GM19397 (cell line): ENCODE measurements around the gene PRM3.

Experiments
- ATAC-seq: cut with Tn5 transposase; IDR thresholded peaks from one replicate; pipeline ENCODE4 v1.9.1; 2021; ENCODE audit warnings: mild to moderate bottlenecking, moderate library complexity; ENCODE audit not compliant: unreplicated experiment

The PRM3 gene

DNA sequence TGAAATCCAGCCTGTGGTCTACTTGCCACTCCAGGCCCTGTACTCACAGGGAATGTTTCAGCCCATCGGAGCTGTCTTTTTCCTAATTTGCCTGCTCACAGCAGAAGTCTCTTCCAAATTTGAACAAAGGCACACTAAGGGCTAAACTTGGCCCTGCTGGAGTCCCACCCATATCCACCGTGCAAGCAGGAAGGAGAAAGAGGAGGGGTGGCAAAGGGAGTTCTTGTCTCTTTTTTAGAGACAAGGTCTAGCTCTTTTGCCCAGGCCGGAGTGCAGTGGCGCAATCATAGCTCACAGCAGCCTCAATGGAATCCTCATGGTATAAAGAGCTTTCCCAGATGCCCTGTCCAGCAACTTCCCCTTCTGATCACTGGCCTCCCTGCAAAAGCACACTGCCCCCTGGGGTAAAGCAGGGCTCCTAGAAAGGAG is 10.4 kb upstream of the PRM3 start:
- ATAC-seq = no peak

DNA sequence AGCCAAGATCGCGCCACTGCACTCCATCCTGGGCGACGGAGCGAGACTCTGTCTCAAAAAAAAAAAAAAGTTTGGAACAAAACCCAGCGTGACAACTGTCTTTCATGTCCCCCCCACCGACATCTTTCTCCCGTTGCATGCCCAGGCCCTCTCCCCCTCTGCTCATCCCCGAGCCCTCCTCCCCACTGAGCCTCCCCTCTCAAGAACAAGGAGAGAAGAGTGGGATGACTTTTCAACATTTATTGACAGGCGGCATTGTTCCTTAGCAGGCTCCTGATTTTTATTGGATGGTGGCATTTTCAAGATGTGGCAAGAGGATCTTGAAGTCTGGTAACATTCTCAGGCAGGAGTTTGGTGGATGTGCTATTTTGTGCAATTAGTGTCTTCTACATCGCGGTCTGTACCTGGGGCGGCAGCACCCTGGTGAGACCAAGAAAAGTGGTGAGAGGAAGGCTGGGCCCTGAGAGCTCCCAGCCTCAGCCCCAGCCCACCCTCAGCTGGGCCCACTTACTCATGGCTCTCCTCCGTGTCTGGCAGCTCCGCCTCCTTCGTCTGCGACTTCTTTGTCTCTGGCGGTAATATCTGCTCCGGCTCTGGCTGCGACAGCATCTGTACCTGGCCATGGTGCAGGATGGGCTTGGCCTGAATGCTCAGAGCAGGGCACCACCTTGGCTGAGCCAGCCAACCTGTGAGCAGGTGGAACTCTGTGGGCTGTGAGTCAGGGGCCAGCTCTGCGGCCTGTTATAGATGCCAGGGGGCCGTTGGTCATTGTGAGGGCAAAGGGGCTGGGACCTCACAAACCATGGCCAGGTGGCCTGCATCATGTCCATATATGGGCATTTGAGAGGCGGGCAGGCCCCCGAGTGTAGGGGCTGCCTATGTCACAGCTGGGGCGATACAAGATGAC is 7.4 kb upstream of the PRM3 start, which contains the start of gene PRM1:
TSS of gene PRM1 (minus strand) at position 715 of the 907 bp plus-strand sequence. CDS start at position 623, 92 bp downstream.
- no peak for ATAC-seq

DNA sequence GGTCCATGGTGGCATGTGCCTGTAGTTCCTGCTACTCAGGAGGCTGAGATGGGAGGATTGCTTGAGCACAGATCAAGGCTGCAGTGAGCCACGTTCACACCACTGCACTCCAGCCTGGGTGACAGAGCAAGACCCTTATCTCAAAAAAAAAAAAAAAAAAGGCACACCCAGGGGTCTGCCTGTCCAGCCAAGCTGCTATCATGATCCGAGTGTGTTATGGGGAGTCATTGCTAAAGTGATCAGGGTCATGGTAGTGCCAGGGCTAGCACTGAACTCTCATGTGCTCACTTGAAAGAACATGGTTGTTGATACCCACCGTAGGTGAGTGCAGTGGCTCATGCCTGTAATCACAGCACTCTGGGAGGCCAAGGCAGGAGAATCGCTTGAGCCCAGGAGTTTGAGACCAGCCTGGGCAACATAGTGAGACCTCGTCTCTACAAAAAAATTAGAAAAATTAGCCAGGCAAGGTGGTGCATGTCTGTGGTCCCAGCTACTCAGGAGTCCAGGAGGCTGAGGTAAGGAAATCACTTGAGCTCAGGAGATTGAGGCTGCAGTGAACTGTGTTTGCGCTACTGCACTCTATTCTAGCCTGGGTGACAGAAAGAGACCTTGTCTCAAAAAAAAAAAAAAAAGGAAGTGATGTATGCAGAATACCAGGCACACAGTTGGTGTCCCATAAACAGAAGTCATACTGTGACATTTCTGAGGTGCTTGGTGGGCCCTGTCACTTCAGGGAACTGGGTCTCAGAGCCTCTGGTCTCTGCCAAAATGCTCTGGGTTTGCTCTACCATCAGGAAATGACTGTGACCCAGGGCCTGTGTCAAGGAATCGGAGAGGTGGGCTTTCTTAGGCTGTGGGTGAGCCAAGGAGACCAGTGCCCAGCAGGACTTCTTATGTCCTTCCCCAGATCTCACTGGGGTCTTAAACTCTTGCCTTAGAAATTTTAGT is 5.5 kb upstream of the PRM3 start:
- no peak for ATAC-seq

DNA sequence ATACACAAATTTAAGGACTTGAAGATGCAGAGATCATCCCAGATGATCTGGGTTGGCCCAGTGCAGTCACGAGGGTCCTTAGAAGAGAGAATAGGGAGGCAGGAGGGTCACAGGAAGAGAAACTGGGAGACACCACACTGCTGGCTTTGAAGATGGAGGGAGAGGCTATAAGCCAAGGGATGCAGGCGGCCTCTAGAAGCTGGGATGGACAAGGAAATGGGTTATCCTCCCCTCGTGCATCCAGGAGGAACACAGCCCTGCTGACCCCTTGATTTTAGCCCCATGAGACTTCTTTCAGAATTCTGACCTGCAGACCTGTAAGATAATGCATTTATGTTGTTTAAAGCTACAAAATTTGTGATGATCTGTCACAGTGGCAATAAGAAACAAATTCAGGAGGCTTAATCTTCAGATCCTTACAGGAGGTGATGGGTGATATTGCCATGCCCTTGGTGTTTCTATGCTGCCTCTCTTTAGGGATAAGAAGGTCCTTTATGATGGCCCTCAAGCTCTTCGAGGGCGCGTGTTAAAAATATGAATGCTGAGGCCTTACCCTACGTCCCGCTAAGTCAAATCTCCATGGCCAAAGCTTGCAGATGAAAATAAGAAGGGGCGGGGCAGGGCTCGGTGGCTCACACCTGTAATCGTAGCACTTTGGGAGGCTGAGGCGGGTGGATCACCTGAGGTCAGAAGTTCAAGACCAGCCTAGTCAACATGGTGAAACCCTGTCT is 4.3 kb upstream of the PRM3 start:
- no peak for ATAC-seq

DNA sequence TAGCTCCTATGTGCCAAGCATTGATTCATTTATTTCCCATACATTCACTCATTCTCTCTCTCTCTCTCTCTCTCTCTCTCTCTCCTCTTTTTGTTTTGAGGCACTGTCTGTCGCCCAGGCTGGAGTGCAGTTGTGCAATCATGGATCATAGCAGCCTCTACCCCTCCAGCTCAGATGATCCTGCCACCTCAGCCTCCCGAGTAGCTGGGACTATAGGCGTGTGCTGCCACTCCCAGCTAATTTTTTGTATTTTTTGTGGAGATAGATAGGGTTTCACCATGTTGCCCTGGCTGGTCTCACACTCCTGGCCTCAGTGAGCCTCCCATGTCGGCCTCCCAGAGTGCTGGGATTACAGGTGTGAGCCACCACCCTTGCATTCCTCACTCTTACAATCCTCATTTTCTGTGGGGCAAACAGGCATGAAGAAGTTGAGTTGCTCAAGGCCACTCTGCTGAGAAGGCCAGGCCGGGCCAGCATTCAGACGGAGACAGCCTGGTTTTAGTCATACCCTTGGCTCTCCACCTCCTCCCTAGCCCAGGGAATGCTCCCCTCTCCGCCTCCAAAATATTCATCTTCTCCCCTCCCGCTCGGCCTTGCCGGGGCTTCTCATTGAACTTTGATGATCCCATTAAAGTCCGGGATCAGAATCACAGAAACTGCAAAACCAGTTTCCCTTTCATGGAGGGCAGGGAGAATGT is 3.6 kb upstream of the PRM3 start:
- no peak for ATAC-seq

DNA sequence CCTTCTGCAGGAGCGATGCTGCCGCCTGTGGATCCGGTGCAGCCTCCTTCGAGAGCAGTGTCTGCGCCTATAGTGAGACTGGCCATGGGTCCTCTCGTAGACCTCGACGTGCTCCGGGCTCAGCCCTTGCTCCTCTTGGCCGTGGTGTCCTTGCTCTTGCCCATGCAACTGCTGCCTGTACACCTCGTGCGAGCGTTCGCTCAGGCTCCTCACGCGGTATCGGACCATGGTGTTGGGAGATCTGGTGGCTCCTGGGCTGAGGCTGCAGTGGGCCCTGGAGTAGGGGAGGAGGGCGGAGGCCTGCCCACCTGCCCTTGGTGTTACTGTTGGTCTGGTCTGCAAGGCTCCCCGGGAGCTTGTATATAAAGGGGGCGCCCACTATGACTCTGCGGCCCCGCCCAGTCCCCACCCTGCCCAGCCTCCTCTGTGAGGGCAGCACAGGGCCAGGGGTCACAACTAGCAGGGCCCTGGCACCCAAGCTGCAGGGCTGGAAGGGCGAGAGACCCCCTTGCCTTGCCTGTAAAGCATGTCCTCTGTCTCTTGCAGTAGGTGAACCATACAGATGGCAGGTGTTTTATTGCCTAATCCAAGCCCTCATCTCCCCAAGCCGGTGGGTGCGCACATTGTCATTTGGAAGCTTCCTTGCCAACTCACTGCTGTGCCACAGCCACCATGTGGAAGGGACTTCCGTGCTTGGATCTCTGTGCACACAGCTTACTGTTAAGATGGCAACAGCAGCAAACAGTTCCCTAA is 2.9 kb upstream of the PRM3 start, which contains the start of gene PRM2:
TSS of gene PRM2 (minus strand) at position 338 of the 753 bp plus-strand sequence. CDS start at position 228, 110 bp downstream.
- ATAC-seq = no peak

DNA sequence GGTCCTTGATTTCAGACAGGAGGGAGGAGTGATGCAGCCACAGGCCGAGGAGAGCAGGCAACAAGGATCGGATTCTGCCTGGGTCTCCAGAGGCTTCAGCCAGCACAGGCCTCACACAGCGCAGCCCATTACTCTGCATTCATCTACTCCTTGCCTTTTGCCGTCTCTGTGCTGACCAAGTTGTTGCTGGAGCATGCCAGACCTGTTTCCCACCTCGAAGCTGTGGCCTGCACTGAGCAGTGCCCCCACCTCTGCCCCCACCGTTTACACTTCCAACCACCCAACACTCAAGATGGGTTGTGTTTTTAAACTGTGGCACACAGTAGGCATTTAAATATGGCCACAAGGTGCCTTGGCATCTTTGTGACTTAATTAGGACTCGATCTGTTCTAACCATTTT is 1.5 kb upstream of the PRM3 start:
- ATAC-seq = no peak

DNA sequence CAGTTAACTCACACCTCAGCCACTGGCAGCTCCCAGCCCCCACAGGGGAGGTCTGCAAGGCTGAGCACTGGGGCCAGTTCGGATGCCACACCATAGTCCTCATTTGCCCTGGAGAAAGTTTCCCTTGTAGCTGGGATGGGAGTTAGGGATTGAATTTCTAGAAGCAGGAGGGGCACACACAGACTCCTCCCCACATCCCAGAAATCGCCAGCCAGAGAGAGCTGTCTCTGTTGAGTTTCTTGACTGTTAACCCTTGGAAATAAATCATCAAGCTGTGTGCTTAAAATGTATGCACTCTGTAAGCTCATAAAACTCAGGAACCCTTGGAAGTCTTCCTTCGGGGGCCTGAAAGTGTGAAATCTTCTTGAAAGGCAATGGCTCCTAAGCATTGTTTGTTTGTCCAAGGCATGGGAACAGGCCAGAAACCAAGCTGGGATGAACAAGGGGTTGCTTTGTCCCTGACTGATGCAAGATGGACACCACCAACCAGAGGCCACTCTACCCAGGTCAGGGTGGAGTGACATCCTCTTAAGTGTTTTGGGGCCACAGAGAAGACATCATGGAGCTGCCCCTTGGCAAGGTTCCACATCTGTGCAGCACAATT is 394 bp upstream of the PRM3 start:
- ATAC-seq = no peak

DNA sequence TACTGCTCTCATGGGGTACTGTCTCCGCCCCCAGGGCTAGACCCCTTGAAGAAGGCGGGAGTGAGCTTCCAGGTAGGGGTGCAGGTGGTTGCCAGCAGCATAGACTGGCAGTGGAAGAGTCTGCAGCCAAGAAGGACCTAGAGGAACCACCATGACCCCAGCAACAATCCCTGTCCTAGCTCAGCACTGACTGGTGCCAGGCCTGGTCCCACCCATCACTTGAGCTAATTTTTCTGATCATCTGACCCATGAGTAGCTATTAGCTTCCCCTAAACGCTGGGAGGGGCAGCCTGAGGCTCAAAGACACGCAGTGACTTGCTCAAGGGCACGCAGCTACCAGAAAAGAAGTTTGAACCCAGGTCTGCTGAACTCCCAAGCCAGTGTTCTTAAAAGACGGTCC is 945 bp downstream of the PRM3 start:
- no peak for ATAC-seq

DNA sequence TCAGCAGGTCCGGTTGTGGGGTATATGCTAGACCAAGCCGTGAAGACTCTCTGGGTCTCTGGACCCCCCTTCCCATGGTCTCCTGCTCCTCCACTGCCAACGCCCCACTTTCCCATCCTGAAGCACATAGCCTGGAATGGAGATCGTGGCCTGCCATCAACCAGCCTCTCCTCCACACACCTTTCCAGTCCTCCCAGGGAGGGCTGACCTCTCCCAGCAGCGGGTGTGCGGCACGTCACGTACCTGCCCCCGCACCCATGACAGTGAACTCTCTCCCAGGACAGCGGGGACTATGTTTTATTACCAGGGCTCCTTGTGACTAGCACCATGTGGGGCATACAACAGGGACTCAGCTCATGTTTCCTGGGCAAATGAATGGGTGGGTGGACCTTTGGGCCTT is 1.8 kb downstream of the PRM3 start:
- no peak for ATAC-seq

DNA sequence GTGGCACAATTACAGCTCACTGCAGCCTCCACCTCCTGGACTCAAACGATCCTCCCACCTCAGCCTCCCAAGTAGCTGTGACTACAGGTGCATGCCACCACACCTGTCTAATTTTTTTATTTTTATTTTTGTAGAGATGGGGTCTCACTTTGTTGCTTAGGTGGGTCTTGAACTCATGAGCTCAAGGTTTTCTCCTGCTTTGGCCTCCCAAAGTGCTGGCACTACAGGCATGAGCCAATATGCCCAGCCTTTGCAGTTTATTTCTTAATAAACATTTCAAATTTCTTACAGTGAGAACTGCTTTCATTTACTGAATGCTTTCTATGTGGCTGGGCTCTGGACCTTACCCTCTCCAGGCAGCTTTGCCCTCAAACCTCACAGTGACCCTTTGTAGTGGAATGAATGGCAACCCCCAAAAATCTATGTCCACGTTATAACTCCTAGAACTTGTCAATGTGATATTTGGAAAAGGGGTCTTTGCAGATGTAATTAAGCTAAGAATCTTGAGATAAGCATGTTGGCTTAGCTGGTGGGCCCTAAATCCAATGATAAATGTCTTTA is 2.7 kb downstream of the PRM3 start:
- no peak for ATAC-seq

DNA sequence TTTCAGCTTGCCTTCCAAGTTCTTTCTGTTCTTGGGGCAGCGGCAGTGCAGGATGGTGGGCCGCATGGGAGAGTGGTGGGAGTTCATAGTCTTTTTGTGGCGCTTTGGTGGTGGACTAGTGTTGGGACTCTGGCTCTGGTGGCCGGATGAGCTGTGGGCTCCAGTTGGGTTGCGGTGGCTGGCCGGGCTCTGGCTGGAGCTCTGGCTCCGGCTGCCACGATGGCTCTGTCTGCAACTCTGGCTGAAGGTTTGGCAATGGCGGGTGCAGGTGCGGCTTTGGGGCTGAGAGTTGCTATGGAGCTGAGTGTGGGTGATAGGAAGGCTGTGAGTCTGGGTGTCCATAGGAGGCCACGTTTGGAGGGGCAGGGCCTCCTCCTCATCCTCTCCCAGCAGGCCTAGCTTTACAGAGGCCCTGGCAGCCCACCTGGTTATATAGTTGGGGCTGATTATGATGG is 4.5 kb downstream of the PRM3 start, which contains the start of gene TNP2:
TSS of gene TNP2 (minus strand) at position 405 of the 455 bp plus-strand sequence. CDS start at position 342, 63 bp downstream.
- ATAC-seq = no peak

DNA sequence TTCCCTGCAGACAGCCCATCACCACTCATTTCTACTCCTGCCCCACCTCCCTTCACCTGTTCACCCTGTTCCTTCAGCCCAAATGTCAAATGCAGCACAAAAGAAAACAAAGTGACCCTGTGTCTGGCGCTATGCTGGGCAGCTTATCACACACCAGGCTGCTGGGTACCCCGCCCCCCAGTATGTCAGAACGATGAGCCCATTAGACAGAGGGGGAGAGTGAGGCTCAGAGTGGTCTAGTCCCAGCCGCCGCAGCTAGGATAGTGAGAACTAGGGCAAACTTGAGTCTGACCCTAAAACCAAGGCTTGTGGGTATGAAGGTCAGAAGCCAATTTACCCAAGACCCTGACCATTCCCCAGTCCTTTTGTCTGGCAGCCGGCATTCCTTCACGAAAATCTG is 8.3 kb downstream of the PRM3 start:
- ATAC-seq = no peak

DNA sequence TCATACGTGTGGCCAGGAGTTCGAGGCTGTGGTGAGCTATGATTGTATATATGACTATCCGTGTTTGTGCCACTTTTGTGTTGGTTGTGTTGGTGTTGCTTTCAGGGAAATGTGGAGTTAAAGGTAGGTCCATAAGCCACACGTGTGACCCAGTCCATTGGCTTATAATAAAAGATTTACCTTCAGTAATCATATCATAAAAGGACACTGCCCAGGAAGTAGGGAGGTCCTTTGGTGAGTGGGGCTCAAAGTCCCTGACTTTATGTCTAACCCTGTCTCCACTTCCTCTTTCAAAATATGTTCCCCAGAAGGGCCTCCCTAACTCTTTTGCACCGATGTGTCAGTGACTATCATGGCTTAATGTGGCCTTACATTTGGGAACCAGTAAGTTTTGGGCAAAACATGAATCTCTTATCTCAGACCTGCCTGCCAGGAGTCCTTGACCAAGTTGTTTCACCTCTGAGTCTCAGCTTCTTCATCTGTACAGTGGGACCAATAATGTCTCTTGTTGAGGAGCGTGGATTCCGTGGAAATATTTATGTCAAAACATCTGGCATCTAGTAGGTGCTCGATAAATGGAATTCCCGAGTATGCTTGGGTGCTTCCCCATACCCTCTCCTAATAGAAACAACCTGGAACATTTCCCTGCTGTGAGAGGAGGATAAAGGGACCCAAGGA is 9.1 kb downstream of the PRM3 start:
- no peak for ATAC-seq

DNA sequence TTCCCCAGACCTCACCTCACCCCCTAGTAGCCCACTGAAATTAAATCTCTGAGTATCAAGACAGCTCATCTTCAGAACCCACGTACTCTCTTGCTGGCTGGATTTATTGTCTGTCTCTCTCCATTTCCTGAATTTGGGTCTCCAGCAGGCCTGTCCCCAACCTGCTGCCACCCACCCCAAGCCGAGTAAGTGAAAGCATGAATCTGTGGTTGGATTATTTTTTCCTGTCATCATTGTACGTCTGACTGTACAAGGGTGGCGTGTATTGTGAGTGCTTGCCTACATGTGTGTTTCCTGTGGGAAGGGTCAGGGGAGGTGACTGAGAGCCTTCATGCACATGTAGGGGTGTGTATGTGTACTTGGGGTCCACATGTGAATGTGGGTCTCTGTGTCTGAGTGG is 9.7 kb downstream of the PRM3 start:
- no peak for ATAC-seq

DNA sequence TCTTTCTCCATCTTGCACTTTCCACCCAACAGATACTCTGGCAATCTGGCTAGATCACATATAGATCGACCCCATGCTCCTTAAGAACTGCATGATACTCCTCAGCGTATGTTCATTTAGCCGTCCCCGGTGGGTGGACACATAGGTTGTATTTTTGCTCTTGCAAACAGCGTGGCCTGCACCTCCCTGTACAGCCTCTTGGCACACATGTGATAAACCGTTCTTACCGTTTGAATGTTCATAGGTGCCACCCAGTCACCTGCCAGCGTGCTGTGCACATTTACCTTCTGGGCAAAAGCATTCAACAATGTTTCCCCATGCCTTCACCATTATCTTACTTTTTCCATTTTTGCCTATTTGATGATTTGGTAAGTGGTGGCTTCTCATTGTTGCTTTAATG is 10.5 kb downstream of the PRM3 start:
- ATAC-seq = no peak

DNA sequence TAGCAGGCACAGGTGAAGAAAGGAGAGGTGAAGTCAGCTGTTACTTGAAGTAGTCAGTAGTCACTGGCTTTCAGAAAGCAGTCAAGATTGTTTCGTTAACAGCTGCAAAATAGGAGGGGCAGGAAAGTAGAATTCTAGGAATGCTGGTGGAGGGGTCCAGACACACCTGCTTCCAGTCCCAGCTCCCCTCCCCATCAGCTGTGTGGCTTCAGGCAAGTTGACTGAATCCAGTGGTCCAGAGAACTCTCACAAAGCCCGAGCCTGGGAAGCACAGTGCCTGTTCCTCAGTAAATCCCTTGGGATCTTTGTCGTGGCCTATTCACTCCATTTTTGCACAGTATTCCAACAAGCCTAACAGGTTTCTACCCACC is 12.8 kb downstream of the PRM3 start:
- no peak for ATAC-seq
